ENCODE data around the gene SLC15A3.
A peak's percentile ranks its signal among the peaks of the same experiment; 100 is the strongest.

SLC15A3 gene

DNA sequence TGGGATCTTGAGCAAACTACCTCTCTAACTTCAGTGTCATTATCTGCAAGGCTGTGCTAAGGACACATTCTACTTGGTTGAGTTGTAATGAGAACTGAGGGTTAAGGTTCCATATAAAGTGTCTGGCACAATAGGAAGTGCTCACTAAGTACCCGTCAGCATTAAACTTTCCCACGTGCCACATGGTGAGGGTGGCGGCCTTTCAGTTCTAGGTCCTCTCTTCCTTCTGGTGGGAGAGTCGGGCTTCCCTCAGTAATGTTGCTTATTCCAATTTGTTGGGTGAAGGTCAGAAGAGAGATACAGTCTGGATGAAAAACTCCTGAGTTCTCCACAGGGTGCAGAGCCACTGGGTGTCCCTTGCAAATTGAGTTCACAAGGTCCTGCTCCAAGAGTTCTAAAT, 14.9 kb upstream of the SLC15A3 start:
- no peak for TF ChIP-seq GATA3 (IDR thresholded peaks at IDR 0.05; ENCODE audit: low read depth, low read length)
- TF ChIP-seq GATA2 (IDR thresholded peaks at IDR 0.05; ENCODE audit: low read depth, low read length), result no peak

GRCh38 chr11:60964801-60965200, 12.8 kb upstream of the SLC15A3 start:
- 0 out of 2 replicates have a peak, but pooled peaks have one; percentile 21 for TF ChIP-seq GATA2 (IDR thresholded peaks at IDR 0.05; ENCODE audit: low read depth, low read length)
- TF ChIP-seq GATA3 (IDR thresholded peaks at IDR 0.05; ENCODE audit: low read depth, low read length), result no peak

DNA sequence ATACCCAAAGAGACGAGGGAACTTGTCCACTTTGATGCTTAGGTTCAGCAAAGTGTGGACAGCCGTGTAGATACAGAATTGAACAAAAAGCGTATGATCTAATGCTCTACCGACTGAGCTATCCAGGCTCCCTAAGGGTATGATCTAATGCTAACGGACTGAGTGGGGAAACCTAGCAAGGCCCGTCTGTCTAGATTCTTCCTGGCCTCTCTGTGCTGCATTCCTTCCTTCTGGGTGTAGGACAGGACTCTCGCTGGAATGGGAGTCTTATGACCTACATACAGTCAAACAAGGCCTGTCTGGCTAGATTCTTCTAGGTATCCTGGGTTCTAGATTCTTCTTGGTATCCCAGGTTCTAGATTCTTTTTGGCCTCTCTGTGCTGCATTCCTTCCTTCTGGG, 8.4 kb upstream of the SLC15A3 start:
- no peak for TF ChIP-seq GATA3 (IDR thresholded peaks at IDR 0.05; ENCODE audit: low read depth, low read length)
- no peak for TF ChIP-seq GATA2 (IDR thresholded peaks at IDR 0.05; ENCODE audit: low read depth, low read length)

GRCh38 chr11:60959431-60959830, 7.5 kb upstream of the SLC15A3 start:
- TF ChIP-seq GATA3 (IDR thresholded peaks at IDR 0.05; ENCODE audit: low read depth, low read length), result no peak
- TF ChIP-seq GATA2 (IDR thresholded peaks at IDR 0.05; ENCODE audit: low read depth, low read length), result no peak

- TF ChIP-seq GATA3 (IDR thresholded peaks at IDR 0.05; ENCODE audit: low read depth, low read length), result no peak
- TF ChIP-seq GATA2 (IDR thresholded peaks at IDR 0.05; ENCODE audit: low read depth, low read length), result no peak
Observed at GRCh38 chr11:60957188-60957587, 5.2 kb upstream of the SLC15A3 start.

GRCh38 chr11:60955571-60955970, 3.6 kb upstream of the SLC15A3 start:
- TF ChIP-seq GATA2 (IDR thresholded peaks at IDR 0.05; ENCODE audit: low read depth, low read length) (no peak), GATA3 (IDR thresholded peaks at IDR 0.05; ENCODE audit: low read depth, low read length) (no peak)

DNA sequence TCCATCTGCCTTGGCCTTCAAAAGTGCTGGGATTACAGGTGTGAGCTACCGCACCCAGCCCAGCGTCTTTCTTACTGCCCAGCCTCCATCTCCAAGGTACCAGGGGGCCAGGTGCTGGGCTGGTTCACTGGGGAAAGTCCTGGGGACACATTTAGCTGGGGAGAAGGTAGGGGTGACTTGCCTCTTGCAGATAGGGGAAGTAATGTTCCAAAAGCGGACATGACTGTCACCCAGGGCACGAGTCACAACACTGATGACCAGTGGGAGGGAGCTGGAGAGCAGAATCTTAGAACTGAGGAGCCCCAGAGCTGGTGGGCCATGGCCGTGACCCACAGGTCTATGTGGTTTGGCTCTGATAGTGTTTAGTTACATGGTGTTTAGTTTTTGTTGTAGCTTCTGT, 2.4 kb upstream of the SLC15A3 start:
- TF ChIP-seq GATA3 (IDR thresholded peaks at IDR 0.05; ENCODE audit: low read depth, low read length) (no peak), GATA2 (IDR thresholded peaks at IDR 0.05; ENCODE audit: low read depth, low read length) (no peak)

DNA sequence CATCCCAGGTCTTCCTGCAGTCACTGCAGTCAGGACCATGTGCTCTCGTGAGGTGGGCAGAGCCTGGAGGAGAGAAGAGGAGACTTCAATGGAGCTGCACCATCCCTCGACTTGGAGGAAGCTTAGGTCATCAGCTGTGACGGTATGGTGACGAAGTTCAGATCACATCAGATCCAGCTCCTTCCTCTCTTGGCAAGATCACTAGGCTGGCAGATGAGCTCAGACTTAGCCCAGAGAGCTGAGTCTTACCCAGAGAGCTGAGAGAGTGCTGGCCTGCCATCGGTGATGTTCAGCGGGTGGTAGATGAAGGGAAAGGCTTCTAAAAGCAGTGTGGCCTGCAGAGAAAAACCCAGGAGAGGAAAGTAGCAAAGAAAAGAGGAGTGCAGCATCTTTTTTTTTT, 1.8 kb upstream of the SLC15A3 start:
- TF ChIP-seq GATA2 (IDR thresholded peaks at IDR 0.05; ENCODE audit: low read depth, low read length), result no peak
- no peak for TF ChIP-seq GATA3 (IDR thresholded peaks at IDR 0.05; ENCODE audit: low read depth, low read length)

GRCh38 chr11:60952742-60953170, 780 bp upstream of the SLC15A3 start:
- TF ChIP-seq GATA3 (IDR thresholded peaks at IDR 0.05; ENCODE audit: low read depth, low read length) (no peak), GATA2 (IDR thresholded peaks at IDR 0.05; ENCODE audit: low read depth, low read length) (no peak)

GRCh38 chr11:60951606-60951903, 421 bp downstream of the SLC15A3 start:
- TF ChIP-seq GATA2 (IDR thresholded peaks at IDR 0.05; ENCODE audit: low read depth, low read length), result no peak
- TF ChIP-seq GATA3 (IDR thresholded peaks at IDR 0.05; ENCODE audit: low read depth, low read length), result no peak

DNA sequence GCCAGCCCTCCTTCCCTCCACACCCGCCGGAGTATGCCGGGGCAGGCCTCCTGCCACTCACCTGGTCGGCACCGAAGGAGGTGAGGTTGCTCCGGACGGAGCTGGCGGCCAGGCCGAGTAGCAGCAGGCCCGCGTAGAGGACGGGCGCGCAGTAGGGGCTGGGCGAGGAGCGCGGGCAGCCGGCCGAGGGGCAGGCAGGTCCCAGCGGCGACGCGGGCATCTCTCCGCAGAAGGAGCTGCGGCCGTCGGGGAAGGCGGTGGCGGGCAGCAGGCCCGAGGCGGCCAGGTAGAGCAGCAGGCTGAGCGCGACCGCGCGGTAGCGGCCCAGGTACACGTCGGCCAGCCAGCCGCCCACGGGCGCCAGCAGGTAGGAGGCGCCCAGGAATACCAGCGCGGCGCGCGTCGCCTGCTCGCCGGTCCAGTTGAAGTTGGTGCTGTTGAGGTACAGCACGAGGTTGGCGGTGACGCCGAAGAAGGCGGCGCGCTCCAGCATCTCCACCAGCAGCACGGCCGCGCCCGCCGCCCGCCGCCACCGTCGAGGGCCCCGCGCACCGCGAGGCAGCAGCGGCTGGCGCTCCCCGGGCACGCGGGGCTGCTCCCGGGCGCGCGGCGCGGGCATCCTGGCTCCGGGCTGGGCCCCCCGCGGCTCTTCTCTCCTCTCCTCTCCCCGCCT, 907 bp downstream of the SLC15A3 start:
- TF ChIP-seq GATA2 (IDR thresholded peaks at IDR 0.05; ENCODE audit: low read depth, low read length) (no peak), GATA3 (IDR thresholded peaks at IDR 0.05; ENCODE audit: low read depth, low read length) (no peak)

- TF ChIP-seq GATA3 (IDR thresholded peaks at IDR 0.05; ENCODE audit: low read depth, low read length) (no peak), GATA2 (IDR thresholded peaks at IDR 0.05; ENCODE audit: low read depth, low read length) (no peak)
Observed at GRCh38 chr11:60950024-60950423, 2.0 kb downstream of the SLC15A3 start.

GRCh38 chr11:60948250-60948649, 3.7 kb downstream of the SLC15A3 start:
- TF ChIP-seq GATA2 (IDR thresholded peaks at IDR 0.05; ENCODE audit: low read depth, low read length), result no peak
- TF ChIP-seq GATA3 (IDR thresholded peaks at IDR 0.05; ENCODE audit: low read depth, low read length), result no peak

DNA sequence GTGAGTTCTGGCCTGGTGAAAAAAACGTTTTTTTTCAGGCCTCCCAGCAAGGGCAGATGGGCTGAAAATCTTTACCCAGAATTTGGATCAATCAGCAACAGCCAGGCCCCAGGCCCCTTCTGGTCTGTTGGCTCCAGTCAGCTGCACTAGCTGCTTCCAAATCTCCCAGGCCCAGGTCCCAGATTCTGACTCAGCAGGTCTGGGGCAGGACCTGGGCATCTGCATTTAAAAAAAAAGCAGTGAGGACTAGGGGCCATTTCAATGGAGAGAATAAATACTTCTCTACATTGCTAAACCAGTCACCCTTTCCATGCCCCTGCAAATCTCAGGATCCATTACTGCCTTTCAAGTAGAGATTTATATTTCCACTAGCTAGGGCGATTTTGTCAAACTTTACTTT, 4.3 kb downstream of the SLC15A3 start:
- TF ChIP-seq GATA3 (IDR thresholded peaks at IDR 0.05; ENCODE audit: low read depth, low read length) (no peak), GATA2 (IDR thresholded peaks at IDR 0.05; ENCODE audit: low read depth, low read length) (no peak)

GRCh38 chr11:60946601-60947264, 5.2 kb downstream of the SLC15A3 start:
- TF ChIP-seq GATA2 (IDR thresholded peaks at IDR 0.05; ENCODE audit: low read depth, low read length) (no peak), GATA3 (IDR thresholded peaks at IDR 0.05; ENCODE audit: low read depth, low read length) (no peak)
